DOHH2 (cell line): ENCODE measurements around the gene PRKCSH.

Source experiments
- H3F3A ChIP-seq: fragments of 200-600 bp; sonication (generic), shearing (Covaris generic); 2 replicates; pipeline ENCODE4 v1.6.0; 2016; ENCODE audit warnings: antibody characterized with exemption, mild to moderate bottlenecking; ENCODE audit not compliant: control insufficient read depth, insufficient read depth
- H3K27ac ChIP-seq: fragments of 200-600 bp; sonication (generic); 2 replicates; pipeline ENCODE4 v1.5.1; 2014; ENCODE audit warnings: low read depth, mild to moderate bottlenecking, low read length, moderate library complexity
- H3K27me3 ChIP-seq: fragments of 200-600 bp; sonication (generic); 2 replicates; pipeline ENCODE4 v1.6.1; 2014; ENCODE audit warnings: mild to moderate bottlenecking, low read length, mixed read lengths; ENCODE audit not compliant: control insufficient read depth
- H3K36me3 ChIP-seq: fragments of 200-600 bp; sonication (generic); 2 replicates; pipeline ENCODE4 v1.6.1; 2014; ENCODE audit warnings: mild to moderate bottlenecking, low read length, moderate library complexity, mixed read lengths; ENCODE audit not compliant: control insufficient read depth
- H3K4me1 ChIP-seq: fragments of 200-600 bp; sonication (generic); 2 replicates; pipeline ENCODE4 v1.6.1; 2014; ENCODE audit warnings: mild to moderate bottlenecking, low read length, mixed read lengths; ENCODE audit not compliant: control insufficient read depth
- H3K4me2 ChIP-seq: fragments of 200-600 bp; sonication (generic); 2 replicates; pipeline ENCODE4 v1.6.0; 2014; ENCODE audit warnings: mild to moderate bottlenecking, low read length, moderate library complexity
- H3K4me3 ChIP-seq: fragments of 200-600 bp; sonication (generic); 2 replicates; pipeline ENCODE4 v1.5.1; 2014; ENCODE audit warnings: mild to moderate bottlenecking, low read length, mixed read lengths
- H3K79me2 ChIP-seq: fragments of 200-600 bp; sonication (generic); 2 replicates; pipeline ENCODE4 v1.6.1; 2014; ENCODE audit warnings: mild to moderate bottlenecking, low read length, mixed read lengths; ENCODE audit not compliant: control insufficient read depth
- H3K9me2 ChIP-seq: fragments of 200-600 bp; sonication (generic); replicated peaks from 2 replicates; pipeline ENCODE4 v1.6.1; 2014; ENCODE audit warnings: mild to moderate bottlenecking, low read length, mixed read lengths; ENCODE audit not compliant: control insufficient read depth
- H3K9me3 ChIP-seq: fragments of 200-600 bp; sonication (generic); 2 replicates; pipeline ENCODE4 v1.6.1; 2014; ENCODE audit warnings: antibody characterized with exemption, low read length, mixed read lengths; ENCODE audit not compliant: control insufficient read depth, insufficient read depth
- H4K20me1 ChIP-seq: fragments of 200-600 bp; sonication (generic); 2 replicates; pipeline ENCODE4 v1.6.0; 2014; ENCODE audit warnings: low read depth, mild to moderate bottlenecking, antibody characterized with exemption, low read length, moderate library complexity; ENCODE audit not compliant: control insufficient read depth, insufficient read depth
- EZH2phosphoT487 ChIP-seq: fragments of 200-600 bp; sonication (generic); IDR thresholded peaks from 2 replicates; pipeline ENCODE4 v1.6.1; 2017; ENCODE audit warnings: borderline replicate concordance, mild to moderate bottlenecking, antibody characterized with exemption, low read length, moderate library complexity, mixed read lengths
- TF ChIP-seq, protein P1 (sequence below): fragments of 200-600 bp; sonication (generic); IDR thresholded peaks from one replicate; pipeline ENCODE4 v1.5.1; 2014; ENCODE audit warnings: antibody characterized with exemption, mild to moderate bottlenecking, low read depth, low read length; ENCODE audit not compliant: poor library complexity, severe bottlenecking

Gene PRKCSH

GRCh38 chr19:11400798-11401197 lies 34.6 kb upstream of the PRKCSH start:
- TF ChIP-seq, protein P1, sequence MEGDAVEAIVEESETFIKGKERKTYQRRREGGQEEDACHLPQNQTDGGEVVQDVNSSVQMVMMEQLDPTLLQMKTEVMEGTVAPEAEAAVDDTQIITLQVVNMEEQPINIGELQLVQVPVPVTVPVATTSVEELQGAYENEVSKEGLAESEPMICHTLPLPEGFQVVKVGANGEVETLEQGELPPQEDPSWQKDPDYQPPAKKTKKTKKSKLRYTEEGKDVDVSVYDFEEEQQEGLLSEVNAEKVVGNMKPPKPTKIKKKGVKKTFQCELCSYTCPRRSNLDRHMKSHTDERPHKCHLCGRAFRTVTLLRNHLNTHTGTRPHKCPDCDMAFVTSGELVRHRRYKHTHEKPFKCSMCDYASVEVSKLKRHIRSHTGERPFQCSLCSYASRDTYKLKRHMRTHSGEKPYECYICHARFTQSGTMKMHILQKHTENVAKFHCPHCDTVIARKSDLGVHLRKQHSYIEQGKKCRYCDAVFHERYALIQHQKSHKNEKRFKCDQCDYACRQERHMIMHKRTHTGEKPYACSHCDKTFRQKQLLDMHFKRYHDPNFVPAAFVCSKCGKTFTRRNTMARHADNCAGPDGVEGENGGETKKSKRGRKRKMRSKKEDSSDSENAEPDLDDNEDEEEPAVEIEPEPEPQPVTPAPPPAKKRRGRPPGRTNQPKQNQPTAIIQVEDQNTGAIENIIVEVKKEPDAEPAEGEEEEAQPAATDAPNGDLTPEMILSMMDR = no peak
- no peak for TF ChIP-seq EZH2phosphoT487
- H3K4me2 ChIP-seq = no peak overlapping the region
- no peaks in the 10 kb centered on the region for H3F3A ChIP-seq
- H3K9me3 ChIP-seq = no peaks in the 10 kb centered on the region
- H3K79me2 ChIP-seq = no peaks in the 10 kb centered on the region
- H4K20me1 ChIP-seq = no peaks in the 10 kb centered on the region
- no peak overlapping the region for H3K27ac ChIP-seq
- H3K27me3 ChIP-seq = no peaks in the 10 kb centered on the region
- no peak overlapping the region for H3K4me3 ChIP-seq
- H3K4me1 ChIP-seq = no peaks in the 10 kb centered on the region
- no peaks in the 10 kb centered on the region for H3K36me3 ChIP-seq
- no peaks in the 10 kb centered on the region for H3K9me2 ChIP-seq

GRCh38 chr19:11401808-11402543 lies 33.5 kb upstream of the PRKCSH start:
- Histone ChIP-seq H4K20me1 (no peaks in the 10 kb centered on the region), H3K27me3 (no peaks in the 10 kb centered on the region), H3K4me1 (no peaks in the 10 kb centered on the region), H3K9me3 (no peaks in the 10 kb centered on the region), H3K4me2 (no peak overlapping the region), H3K27ac (no peak overlapping the region), H3K79me2 (no peaks in the 10 kb centered on the region), H3K36me3 (no peaks in the 10 kb centered on the region), H3K9me2 (no peaks in the 10 kb centered on the region), H3K4me3 (no peak overlapping the region), H3F3A (no peaks in the 10 kb centered on the region)
- no peak for TF ChIP-seq EZH2phosphoT487
- TF ChIP-seq, protein P1 = no peak

DNA sequence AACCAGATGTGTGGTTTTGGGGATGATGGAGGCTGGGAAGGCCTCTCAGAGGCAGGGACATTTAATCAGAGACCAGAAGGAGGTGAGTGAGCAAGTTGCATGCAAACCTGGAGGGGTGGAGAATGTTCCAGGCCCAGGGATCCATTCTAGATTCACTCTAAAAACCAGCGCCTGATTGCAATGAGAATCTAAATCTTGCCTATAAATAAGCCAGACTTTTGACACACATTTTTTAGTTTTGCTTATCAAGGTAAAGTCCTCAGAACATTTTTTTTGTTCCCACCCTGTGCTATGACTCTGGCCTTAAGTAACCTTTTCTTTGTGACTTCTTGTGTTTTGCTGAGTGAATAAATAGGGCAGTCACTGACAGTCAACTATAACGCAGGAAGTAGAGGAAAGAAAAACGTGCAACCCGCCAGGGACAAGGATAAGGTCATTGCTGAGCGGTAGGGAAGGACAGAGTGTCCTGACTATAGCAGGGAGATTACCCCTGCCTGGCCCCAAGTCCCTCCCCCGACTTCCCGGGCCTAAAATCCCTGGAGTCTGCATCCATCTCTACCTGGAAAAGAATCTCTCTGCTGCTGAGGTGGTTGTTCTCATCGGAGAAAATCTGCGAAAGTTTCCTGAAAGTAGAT lies 30.7 kb upstream of the PRKCSH start:
- no peak for TF ChIP-seq EZH2phosphoT487
- TF ChIP-seq, protein P1 = no peak
- Histone ChIP-seq H3F3A (no peaks in the 10 kb centered on the region), H3K4me1 (no peaks in the 10 kb centered on the region), H3K4me2 (no peak overlapping the region), H3K79me2 (no peaks in the 10 kb centered on the region), H4K20me1 (no peaks in the 10 kb centered on the region), H3K9me3 (no peaks in the 10 kb centered on the region), H3K27me3 (no peaks in the 10 kb centered on the region), H3K9me2 (no peaks in the 10 kb centered on the region), H3K27ac (no peak overlapping the region), H3K36me3 (no peaks in the 10 kb centered on the region), H3K4me3 (no peak overlapping the region)
